Activated CD8-positive, alpha-beta memory T cell treated with anti-CD3 and anti-CD28 coated beads, Interleukin-2, amount 50 U/mL, for 1 hour (primary cell): ENCODE measurements around the gene ANK3.

Experiments used
- DNase-seq: peaks from one replicate; pipeline ENCODE4 v3.0.0-alpha.2; 2020; ENCODE audit errors: extremely low read depth

Gene ANK3

DNA sequence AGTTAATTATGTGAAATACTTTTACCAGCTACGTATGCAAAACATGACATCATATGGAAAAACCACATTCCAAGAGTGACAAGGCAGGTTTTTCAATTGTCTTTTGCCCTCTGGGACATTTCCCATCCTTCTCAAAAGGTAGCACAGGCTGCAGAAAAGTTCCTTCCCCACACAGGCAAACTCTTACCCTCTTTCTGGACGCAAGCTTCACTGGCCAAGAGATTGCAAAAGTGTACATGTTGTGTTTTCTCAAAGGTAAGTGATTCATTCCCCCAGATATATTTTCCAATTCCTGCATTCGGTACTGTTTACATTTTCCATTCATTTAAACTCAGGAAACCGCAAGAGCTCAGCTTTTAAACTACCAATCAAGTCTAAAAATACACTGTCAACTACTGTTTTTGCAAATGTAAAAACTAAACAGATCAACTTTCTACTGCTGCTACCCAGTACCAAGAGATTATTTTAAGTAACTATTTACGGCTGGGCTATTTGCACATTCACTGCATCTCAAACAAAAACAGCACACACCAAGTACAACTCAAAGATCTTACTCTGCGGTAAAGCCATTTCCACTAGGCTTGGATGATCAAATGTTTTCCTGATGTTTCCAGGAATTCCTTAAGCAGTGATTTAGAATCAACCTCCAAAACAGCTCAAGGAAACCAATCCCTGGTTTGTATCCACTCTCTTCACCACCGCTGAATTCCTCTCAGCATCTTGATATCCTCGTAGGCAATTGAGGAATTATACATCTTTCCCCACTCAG lies 249.7 kb downstream of the ANK3 start:
- no peak for DNase-seq

DNA sequence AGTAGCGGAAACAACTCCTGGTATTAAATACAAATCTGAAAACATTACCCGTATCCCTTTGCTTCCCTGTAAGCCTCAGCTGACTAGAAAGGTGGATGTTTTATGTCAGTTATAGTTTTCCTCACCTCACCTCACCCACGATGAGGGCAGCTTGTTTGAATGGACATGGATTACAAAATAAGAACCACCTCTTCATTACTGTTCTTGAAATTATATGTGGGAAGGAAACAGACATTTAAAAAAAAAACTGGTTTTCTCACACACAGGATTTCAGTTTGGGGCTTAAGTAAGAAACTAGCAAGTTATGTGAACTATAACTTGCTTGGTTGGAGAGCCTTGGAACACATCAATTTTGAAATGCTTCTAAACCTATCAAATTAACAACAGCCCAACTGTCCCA lies 250.4 kb downstream of the ANK3 start:
- no peak for DNase-seq

DNA sequence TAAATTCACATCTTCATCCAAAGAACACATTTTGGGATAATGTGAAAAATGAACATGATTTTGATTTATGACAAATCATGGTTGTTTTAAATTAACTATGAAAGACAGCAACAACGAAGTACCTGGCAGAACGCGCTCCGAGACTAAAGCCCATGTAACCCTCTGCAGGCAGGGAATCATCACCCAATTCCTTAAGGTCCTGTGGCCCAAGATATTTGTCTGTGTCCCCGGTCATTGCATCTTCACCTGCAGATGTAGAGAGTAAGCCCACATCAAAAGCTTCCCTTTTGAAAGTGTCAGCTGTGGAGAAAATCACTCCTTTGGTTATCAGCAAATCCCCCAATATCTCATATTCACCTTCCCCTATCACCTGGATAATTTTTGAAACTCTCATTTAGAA lies 250.8 kb downstream of the ANK3 start:
- DNase-seq = no peak

- no peak for DNase-seq
Measured at GRCh38 chr10:60138026-60138425, 251.6 kb downstream of the ANK3 start.

- no peak for DNase-seq
Measured at GRCh38 chr10:60137292-60137992, 252.2 kb downstream of the ANK3 start.

DNA sequence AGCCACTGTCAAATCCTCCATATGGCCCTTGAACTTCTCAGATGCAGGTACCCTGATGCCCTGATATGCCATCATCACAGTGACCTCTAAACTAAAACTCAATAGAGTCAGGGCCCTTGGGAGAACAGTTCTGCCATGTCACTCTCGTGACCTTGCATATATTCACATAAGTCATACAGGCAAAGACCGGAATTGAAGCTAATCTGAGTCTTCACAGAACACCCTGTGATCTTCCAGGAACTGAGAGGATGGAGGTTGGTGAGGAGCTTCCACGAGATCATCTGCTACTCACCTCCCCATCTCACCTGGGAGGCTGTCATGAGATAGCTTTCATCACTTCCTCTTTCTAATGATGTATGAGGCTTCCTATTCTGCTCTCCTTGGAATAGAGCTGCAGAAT lies 254.7 kb downstream of the ANK3 start:
- no peak for DNase-seq

- DNase-seq = no peak
Measured at GRCh38 chr10:60134548-60134947, 255.1 kb downstream of the ANK3 start.

GRCh38 chr10:60130130-60130579 lies 259.5 kb downstream of the ANK3 start:
- DNase-seq = no peak

DNA sequence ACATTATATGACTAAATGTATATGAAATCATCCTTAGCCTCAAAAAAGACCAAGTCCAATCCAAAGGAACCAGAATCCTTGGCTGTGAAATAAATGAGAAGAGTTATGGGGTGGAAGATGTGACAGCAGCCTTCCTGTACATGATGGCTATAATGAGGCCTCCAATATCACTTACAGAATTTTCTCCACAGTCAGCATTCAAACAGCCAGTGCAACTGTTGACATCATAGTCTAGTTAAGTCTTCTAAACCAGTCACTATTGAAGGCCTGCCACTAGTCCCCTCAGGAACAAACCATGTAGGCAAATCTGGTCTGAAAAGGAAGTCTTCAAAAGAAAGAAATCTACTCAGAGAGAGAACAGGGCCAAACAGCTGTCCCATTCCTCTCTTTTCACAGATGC lies 263.8 kb downstream of the ANK3 start:
- DNase-seq = no peak

GRCh38 chr10:60124536-60124935 lies 265.1 kb downstream of the ANK3 start:
- no peak for DNase-seq

GRCh38 chr10:60123668-60124067 lies 266.0 kb downstream of the ANK3 start:
- no peak for DNase-seq

DNA sequence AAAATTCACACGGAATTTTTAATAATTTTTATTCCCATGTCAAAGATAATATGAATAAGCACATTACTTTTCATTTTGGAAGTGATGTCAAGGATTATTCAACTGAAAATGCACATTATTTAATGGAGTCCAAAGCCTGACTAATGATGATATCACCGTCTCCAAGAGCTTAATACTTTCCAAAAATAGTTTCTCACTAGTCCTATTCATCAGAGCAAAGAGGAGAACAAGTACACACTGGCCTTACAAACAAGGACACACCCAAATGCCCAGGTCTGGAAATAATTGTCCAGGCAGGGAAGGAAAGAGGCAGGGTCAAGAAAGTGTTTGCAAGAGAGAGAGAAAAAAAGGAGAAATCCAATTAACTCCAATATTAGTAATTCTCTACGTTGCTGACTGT lies 266.5 kb downstream of the ANK3 start:
- DNase-seq = no peak

DNA sequence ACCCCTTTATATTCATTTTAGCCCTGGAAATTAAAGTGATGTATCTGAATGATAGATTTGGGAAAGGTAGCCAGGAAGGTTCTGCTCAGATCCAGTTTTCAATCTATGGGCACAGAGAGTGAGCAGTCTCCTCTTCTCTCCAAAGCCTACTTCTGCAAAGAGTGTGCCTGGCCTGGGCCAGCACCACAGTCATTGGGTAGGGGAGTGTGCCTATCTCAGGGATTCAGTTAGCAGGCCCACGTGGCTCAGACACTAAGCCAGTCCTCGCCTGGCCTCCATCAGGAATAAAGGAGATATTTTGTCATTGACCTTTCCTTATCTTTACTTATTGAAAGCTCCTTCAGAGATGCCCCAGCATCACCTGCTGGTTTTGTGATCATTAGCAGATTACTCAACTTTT lies 267.5 kb downstream of the ANK3 start:
- DNase-seq = no peak

- DNase-seq = no peak
Measured at GRCh38 chr10:60114765-60115586, 274.7 kb downstream of the ANK3 start.

DNA sequence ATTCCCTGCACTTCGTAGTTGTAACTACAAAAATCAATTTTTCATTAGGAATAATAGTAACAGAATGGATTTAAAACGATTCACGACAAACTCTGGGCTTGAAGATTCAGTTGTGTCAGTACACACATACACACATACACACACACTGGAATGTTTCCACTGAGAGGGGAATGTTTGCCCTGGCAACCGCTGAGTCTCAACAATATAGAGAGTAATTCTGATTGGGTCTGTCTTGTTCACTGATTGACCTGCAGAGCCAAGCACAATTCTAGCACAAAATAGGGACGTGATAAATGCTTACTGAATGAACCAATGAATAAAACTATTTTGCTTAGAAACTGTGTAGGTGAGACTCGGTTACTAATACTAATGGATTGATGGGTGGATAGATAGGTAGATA lies 278.9 kb downstream of the ANK3 start:
- no peak for DNase-seq

GRCh38 chr10:60107308-60107976 lies 282.2 kb downstream of the ANK3 start:
- DNase-seq = no peak

- DNase-seq = no peak
Measured at GRCh38 chr10:60105295-60105695, 284.4 kb downstream of the ANK3 start.

GRCh38 chr10:60101821-60102220 lies 287.9 kb downstream of the ANK3 start:
- no peak for DNase-seq

DNA sequence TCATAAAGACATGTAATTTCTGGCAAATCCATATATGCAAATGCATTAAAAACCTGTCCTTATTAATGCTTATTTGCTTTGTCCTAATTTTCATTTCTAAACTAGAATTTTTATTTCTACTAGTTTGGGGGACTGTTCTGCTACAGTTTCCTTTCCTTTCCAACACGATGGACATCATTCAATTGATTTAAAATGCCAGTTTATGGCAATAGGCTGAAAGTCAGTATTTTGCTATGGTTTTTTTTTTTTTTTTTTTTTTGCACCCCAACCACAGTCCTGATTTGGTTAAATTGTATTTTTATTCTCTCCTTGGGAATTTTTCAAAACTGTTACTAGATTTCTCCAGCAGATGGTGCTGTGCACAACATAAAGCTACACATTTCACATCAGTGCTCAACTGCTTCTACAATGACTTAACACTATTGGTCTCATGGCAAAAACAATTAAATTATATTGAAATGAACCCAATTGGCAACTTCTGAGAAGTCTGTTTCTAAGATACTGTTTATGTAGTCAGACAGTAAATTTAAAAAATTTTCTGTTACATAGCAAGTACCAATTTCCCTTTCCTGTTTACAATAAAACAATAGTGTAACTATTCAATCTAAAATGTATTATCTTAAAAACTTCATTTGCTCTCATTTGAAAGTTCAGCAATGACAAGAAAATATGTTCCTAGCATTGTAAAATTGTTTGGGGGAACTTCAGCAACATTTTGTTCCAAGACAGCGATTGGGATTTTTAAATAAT lies 289.5 kb downstream of the ANK3 start:
- no peak for DNase-seq

DNA sequence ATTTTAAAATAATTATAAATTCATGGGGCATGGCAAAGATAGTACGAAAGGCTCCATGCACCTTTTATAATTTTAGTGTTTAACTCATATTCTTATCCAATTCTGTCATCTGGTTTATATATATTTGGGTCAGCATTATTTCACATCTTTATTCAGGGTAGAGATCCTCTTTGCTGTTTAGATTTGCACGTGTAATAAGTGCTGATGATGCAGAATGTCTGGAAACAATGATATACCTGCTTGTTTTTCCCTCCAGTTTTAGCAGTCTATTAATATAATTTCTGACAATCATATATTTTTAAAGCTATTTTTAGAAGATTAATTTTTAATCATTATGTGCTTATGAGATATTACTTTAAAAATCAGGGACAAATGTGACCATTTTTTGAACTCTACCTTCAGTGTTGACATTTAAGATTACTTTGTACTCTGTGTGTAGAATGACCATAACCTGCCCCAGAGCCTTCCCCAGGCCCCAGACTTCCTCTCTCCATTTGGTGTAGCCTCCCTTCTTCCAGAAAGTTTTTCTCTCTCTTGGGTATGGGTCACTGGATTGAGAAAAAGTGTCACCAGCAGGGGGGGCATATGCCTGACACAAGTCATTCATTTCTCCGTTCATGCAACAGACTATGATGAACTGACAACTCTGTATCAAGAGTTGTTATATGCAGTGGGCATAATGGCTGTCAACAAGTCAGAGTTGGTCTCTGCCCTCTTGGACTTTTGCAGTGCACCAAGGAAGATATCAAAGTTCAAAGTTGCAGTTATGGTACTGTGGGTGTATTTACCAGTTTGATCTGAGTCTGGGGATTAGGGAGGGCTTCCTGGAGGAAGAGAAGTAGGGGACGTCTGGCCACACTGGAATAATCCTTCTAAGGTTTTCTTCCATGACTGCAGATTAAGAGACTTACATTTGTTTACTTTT lies 290.7 kb downstream of the ANK3 start:
- DNase-seq = no peak
